Central memory CD4-positive, alpha-beta T cell (primary cell): ENCODE measurements around the gene DDX49.
A peak's percentile ranks its signal among the peaks of the same experiment; 100 is the strongest.
"Not testable (repeated sequence)": the region's sequence is repeated elsewhere in the genome, so short reads cannot be mapped to it uniquely, and the experiment has no call there.

Experiments
- DNase-seq: peaks from one replicate; pipeline ENCODE4 v3.0.0; 2022

The DDX49 gene

GRCh38 chr19:18910801-18911436 is 8.6 kb upstream of the DDX49 start:
- no peak for DNase-seq

GRCh38 chr19:18912933-18913332 is 6.6 kb upstream of the DDX49 start:
- DNase-seq = no peak

- DNase-seq = no peak
These were observed 6.0 kb upstream of the DDX49 start for GRCh38 chr19:18913466-18913865.

GRCh38 chr19:18915639-18916038 is 3.9 kb upstream of the DDX49 start:
- DNase-seq = no peak

GRCh38 chr19:18917593-18917992 is 1.9 kb upstream of the DDX49 start:
- not testable (repeated sequence) for DNase-seq

- no peak for DNase-seq
These were observed 342 bp downstream of the DDX49 start for GRCh38 chr19:18919900-18920214.

- DNase-seq = no peak
These were observed 885 bp downstream of the DDX49 start for GRCh38 chr19:18920400-18920799.

GRCh38 chr19:18921593-18921992 is 2.1 kb downstream of the DDX49 start:
- no peak for DNase-seq

- DNase-seq = no peak
These were observed 2.9 kb downstream of the DDX49 start for GRCh38 chr19:18922228-18922985.

- no peak for DNase-seq
These were observed 5.2 kb downstream of the DDX49 start for GRCh38 chr19:18924684-18925213.

GRCh38 chr19:18928018-18928805 is 8.7 kb downstream of the DDX49 start:
- no peak for DNase-seq

GRCh38 chr19:18929311-18929710 is 9.8 kb downstream of the DDX49 start:
- DNase-seq = no peak

GRCh38 chr19:18931316-18932162 is 12.0 kb downstream of the DDX49 start:
- DNase-seq = no peak

- DNase-seq = peak; percentile 63
These were observed 12.8 kb downstream of the DDX49 start for GRCh38 chr19:18932216-18932841.

- DNase-seq = no peak
These were observed 13.8 kb downstream of the DDX49 start for GRCh38 chr19:18933297-18933696.

- no peak for DNase-seq
These were observed 19.6 kb downstream of the DDX49 start for GRCh38 chr19:18939163-18939562.

GRCh38 chr19:18939922-18940768 is 20.6 kb downstream of the DDX49 start:
- no peak for DNase-seq

- peak; percentile 65 for DNase-seq
These were observed 21.5 kb downstream of the DDX49 start, which contains the start of gene HOMER3 for GRCh38 chr19:18940769-18941627. HOMER3 (minus strand) TSS chr19:18941217; CDS start chr19:18938982, 2,235 bp downstream.

GRCh38 chr19:18941628-18942354 is 22.3 kb downstream of the DDX49 start:
- DNase-seq = no peak
